UCSD-AML1 (cell line): ENCODE data around the gene IGFALS.

ENCODE experiments used
- DNase-seq: peaks from one replicate; lab custom pipeline; 2025; ENCODE audit not compliant: unreplicated experiment; lab: John Stamatoyannopoulos, UW

The IGFALS gene

GRCh38 chr16:1793578-1794220 is at the start of gene IGFALS:
TSS of gene IGFALS (minus strand) at chr16:1793705. CDS start at chr16:1793652, 53 bp downstream.
- DNase-seq = no peak

- peak; percentile 45 for DNase-seq
Measured at GRCh38 chr16:1839554-1839953, 46.0 kb upstream of the IGFALS start.

- DNase-seq = no peak
Measured at GRCh38 chr16:1834096-1834495, 40.6 kb upstream of the IGFALS start.

GRCh38 chr16:1832838-1833454 is 39.4 kb upstream of the IGFALS start:
- DNase-seq = no peak

GRCh38 chr16:1831186-1832075 is 37.9 kb upstream of the IGFALS start:
- DNase-seq = no peak

- no peak for DNase-seq
Measured at GRCh38 chr16:1830213-1830612, 36.7 kb upstream of the IGFALS start.

GRCh38 chr16:1828645-1829410 is 35.3 kb upstream of the IGFALS start:
- DNase-seq = no peak

- DNase-seq = peak; percentile 91
Measured at GRCh38 chr16:1826691-1827573, 33.4 kb upstream of the IGFALS start, which contains the start of the genes FAHD1 and HAGH. TSS of gene FAHD1 (plus strand) at chr16:1827206. CDS start at chr16:1827239, 33 bp downstream. TSS of gene HAGH (minus strand) at chr16:1826825. CDS start at chr16:1826787, 38 bp downstream.

GRCh38 chr16:1825864-1826690 is 32.6 kb upstream of the IGFALS start:
- peak; percentile 76 for DNase-seq

GRCh38 chr16:1825381-1825863 is 31.9 kb upstream of the IGFALS start:
- no peak for DNase-seq

- DNase-seq = peak; percentile 39
Measured at GRCh38 chr16:1823821-1824220, 30.3 kb upstream of the IGFALS start.

GRCh38 chr16:1822801-1823200 is 29.3 kb upstream of the IGFALS start:
- DNase-seq = no peak

- DNase-seq = no peak
Measured at GRCh38 chr16:1821861-1822611, 28.5 kb upstream of the IGFALS start.

GRCh38 chr16:1820946-1821290 is 27.4 kb upstream of the IGFALS start:
- no peak for DNase-seq

GRCh38 chr16:1820096-1820945 is 26.8 kb upstream of the IGFALS start:
- DNase-seq = no peak

GRCh38 chr16:1819611-1820010 is 26.1 kb upstream of the IGFALS start:
- DNase-seq = no peak

GRCh38 chr16:1818873-1819525 is 25.5 kb upstream of the IGFALS start:
- no peak for DNase-seq
